ENCODE data around the gene DIO3.

GRCh38 chr14:101563654-101564443, 2.6 kb downstream of the DIO3 start:
- TF ChIP-seq, protein P1, sequence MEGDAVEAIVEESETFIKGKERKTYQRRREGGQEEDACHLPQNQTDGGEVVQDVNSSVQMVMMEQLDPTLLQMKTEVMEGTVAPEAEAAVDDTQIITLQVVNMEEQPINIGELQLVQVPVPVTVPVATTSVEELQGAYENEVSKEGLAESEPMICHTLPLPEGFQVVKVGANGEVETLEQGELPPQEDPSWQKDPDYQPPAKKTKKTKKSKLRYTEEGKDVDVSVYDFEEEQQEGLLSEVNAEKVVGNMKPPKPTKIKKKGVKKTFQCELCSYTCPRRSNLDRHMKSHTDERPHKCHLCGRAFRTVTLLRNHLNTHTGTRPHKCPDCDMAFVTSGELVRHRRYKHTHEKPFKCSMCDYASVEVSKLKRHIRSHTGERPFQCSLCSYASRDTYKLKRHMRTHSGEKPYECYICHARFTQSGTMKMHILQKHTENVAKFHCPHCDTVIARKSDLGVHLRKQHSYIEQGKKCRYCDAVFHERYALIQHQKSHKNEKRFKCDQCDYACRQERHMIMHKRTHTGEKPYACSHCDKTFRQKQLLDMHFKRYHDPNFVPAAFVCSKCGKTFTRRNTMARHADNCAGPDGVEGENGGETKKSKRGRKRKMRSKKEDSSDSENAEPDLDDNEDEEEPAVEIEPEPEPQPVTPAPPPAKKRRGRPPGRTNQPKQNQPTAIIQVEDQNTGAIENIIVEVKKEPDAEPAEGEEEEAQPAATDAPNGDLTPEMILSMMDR (conservative IDR thresholded peaks at IDR 0.05), result no peak
- no peak; the same call in 1 of the 2 replicates for TF ChIP-seq EZH2 (IDR thresholded peaks at IDR 0.05; ENCODE audit: low read depth)
